ENCODE results near the gene MYZAP.

The MYZAP gene

GRCh38 chr15:57718309-57718708 lies 126.6 kb downstream of the MYZAP start:
- in situ Hi-C loops (cut with MboI; ENCODE audit: low pct_unique_long_range_greater_than_20kb, low sequenced_read_pairs) = no loop called here
- DNase-seq = no peak

DNA sequence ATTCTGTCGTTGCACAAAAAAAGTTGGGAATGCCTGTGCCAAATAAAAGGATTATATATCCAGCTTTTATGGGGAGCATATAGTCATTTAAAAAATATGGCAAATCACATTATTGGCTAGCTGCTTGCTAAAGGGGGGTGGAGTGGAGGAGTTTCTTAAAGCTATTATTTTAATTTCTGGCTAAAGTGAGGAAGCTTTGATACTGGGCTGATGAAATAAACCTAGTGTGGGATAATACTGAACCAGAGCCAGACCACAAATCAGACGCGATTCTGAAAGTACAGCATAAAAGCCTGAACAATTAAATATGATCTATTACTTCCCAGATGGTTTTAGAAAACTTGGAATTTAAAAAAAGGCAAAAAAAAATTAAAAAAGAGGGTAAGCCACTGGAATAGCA lies 129.2 kb downstream of the MYZAP start:
- in situ Hi-C loops (cut with MboI; ENCODE audit: low pct_unique_long_range_greater_than_20kb, low sequenced_read_pairs) = no loop called here
- DNase-seq = no peak

- in situ Hi-C loops (cut with MboI; ENCODE audit: low pct_unique_long_range_greater_than_20kb, low sequenced_read_pairs) = no loop called here
- DNase-seq = no peak
These were observed 134.7 kb downstream of the MYZAP start for GRCh38 chr15:57726411-57726810.

DNA sequence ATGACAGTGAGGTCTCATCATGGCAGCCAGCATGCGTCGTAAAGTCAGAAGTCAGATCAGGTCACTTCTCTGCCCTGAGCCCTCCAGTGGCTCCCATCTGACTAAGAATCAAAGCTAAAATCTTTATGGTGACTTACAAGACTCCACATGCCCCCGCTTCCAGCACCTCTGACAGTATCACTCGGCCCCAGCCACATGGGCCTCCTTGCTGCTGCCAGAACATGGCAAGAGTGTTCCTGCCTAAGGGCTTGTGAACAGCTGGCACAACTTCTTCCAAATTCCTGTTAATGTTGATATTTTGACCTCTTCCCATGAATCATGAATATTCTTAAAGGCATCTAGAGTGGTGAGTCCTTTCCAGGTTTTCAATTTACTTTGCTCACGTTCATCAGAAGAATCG lies 135.3 kb downstream of the MYZAP start:
- in situ Hi-C loops (cut with MboI; ENCODE audit: low pct_unique_long_range_greater_than_20kb, low sequenced_read_pairs) = no loop called here
- DNase-seq = no peak

DNA sequence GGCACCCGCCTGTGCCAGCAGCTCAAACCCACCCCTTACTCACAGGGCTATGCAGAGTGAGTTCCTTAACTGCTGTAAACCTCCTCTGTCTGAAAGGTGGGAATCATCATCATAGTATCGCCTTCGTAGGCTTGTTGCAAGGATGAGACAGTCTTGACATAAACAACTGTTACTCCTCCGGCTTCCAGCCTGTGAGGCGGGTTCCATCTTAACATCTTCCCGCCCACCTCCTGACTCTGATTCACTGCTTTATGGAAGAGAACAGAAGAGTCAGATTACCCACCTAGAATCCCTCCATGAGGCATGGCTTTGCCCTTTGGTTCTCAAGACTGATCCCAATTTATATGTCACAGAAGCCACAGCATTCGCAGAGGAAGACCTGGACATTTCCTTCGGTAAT lies 136.7 kb downstream of the MYZAP start:
- in situ Hi-C loops (cut with MboI; ENCODE audit: low pct_unique_long_range_greater_than_20kb, low sequenced_read_pairs) = no loop called here
- DNase-seq = no peak

GRCh38 chr15:57730876-57731275 lies 139.2 kb downstream of the MYZAP start:
- in situ Hi-C loops (cut with MboI; ENCODE audit: low pct_unique_long_range_greater_than_20kb, low sequenced_read_pairs) = no loop called here
- no peak for DNase-seq

GRCh38 chr15:57731530-57732103 lies 139.9 kb downstream of the MYZAP start:
- DNase-seq = no peak
- in situ Hi-C loops (cut with MboI; ENCODE audit: low pct_unique_long_range_greater_than_20kb, low sequenced_read_pairs) = no loop called here

- in situ Hi-C loops (cut with MboI; ENCODE audit: low pct_unique_long_range_greater_than_20kb, low sequenced_read_pairs) = no loop called here
- peak; percentile 44 for DNase-seq
These were observed 141.0 kb downstream of the MYZAP start for GRCh38 chr15:57732526-57733331.

DNA sequence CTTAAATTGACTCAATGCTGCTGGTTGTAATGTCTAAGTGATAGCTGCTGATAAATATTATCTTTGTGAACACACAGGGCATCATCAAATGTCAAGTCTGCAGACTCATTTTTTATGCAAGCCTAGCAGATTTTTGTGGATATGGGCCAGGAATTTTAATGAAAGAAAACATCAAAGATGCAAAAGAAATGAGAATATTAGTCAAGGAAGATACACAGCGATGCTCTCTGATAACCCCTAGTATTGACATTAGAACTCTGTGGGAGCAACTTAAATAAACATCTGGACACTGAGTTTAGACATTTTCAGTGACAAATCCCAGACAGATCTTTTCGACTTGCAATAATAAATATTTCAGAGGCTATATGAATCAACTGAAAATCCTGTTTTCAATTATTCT lies 143.2 kb downstream of the MYZAP start:
- in situ Hi-C loops (cut with MboI; ENCODE audit: low pct_unique_long_range_greater_than_20kb, low sequenced_read_pairs) = no loop called here
- no peak for DNase-seq
